GM20000 (cell line): ENCODE results near the gene SOX6.

Experiments
- DNase-seq: peaks from one replicate; pipeline ENCODE4 v3.0.0; 2012; ENCODE audit warnings: low spot score
- CTCF ChIP-seq: IDR thresholded peaks from 2 replicates; pipeline ENCODE4 v1.5.1; 2012; ENCODE audit warnings: mild to moderate bottlenecking, control low read depth; ENCODE audit errors: extremely low read depth, missing control alignments

The SOX6 gene

GRCh38 chr11:16217631-16218030, 138.7 kb downstream of the SOX6 start:
- no peak for TF ChIP-seq CTCF
- DNase-seq: no peak

GRCh38 chr11:16216831-16217230, 139.5 kb downstream of the SOX6 start:
- DNase-seq: no peak
- TF ChIP-seq CTCF: no peak

- no peak for DNase-seq
- no peak for TF ChIP-seq CTCF
Measured at GRCh38 chr11:16215352-16215751, 141.0 kb downstream of the SOX6 start.

- no peak for TF ChIP-seq CTCF
- DNase-seq: no peak
Measured at GRCh38 chr11:16211407-16211806, 144.9 kb downstream of the SOX6 start.

- DNase-seq: no peak
- no peak for TF ChIP-seq CTCF
Measured at GRCh38 chr11:16204261-16204660, 152.1 kb downstream of the SOX6 start.

- DNase-seq: no peak
- no peak for TF ChIP-seq CTCF
Measured at GRCh38 chr11:16195651-16196050, 160.7 kb downstream of the SOX6 start.

- TF ChIP-seq CTCF: no peak
- no peak for DNase-seq
Measured at GRCh38 chr11:16194566-16194965, 161.8 kb downstream of the SOX6 start.
